ENCODE measurements around the gene RNF7.

The RNF7 gene

DNA sequence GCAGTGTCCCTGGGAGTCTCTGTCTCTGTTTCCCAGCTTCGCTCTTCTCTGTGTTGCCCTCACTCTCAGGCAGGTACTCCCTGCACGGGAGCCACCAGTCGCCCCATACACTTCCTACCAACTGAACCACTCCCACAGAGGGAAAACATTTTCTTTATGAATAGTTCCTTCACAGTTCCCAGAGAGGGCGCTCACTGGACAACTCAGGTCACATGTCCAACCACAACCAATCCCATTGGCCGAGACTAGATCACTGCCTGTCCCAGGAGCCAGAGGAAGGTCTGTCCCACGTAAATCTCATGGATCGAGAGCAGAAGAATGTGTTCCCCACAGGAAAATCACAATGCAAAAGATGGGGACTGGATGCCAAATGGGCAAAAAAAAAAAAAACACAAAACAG lies 51.2 kb downstream of the RNF7 start:
- H3K27ac ChIP-seq (replicated peaks): no peak overlapping the region
- H3K4me3 ChIP-seq (replicated peaks; ENCODE audit: insufficient read depth, low read length): no peak overlapping the region
- no peak for DNase-seq (ENCODE audit: low read depth in 1 of 2, low spot score in 1 of 2)
- TF ChIP-seq GABPA (IDR thresholded peaks at IDR 0.05; ENCODE audit: low read depth) (no peak), SPI1 (IDR thresholded peaks at IDR 0.05; ENCODE audit: borderline replicate concordance, low read depth) (no peak), POLR2AphosphoS5 (IDR thresholded peaks at IDR 0.05; ENCODE audit: low read depth) (no peak)
- TF ChIP-seq, protein P1, sequence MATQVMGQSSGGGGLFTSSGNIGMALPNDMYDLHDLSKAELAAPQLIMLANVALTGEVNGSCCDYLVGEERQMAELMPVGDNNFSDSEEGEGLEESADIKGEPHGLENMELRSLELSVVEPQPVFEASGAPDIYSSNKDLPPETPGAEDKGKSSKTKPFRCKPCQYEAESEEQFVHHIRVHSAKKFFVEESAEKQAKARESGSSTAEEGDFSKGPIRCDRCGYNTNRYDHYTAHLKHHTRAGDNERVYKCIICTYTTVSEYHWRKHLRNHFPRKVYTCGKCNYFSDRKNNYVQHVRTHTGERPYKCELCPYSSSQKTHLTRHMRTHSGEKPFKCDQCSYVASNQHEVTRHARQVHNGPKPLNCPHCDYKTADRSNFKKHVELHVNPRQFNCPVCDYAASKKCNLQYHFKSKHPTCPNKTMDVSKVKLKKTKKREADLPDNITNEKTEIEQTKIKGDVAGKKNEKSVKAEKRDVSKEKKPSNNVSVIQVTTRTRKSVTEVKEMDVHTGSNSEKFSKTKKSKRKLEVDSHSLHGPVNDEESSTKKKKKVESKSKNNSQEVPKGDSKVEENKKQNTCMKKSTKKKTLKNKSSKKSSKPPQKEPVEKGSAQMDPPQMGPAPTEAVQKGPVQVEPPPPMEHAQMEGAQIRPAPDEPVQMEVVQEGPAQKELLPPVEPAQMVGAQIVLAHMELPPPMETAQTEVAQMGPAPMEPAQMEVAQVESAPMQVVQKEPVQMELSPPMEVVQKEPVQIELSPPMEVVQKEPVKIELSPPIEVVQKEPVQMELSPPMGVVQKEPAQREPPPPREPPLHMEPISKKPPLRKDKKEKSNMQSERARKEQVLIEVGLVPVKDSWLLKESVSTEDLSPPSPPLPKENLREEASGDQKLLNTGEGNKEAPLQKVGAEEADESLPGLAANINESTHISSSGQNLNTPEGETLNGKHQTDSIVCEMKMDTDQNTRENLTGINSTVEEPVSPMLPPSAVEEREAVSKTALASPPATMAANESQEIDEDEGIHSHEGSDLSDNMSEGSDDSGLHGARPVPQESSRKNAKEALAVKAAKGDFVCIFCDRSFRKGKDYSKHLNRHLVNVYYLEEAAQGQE (IDR thresholded peaks at IDR 0.05; ENCODE audit: insufficient replicate concordance, low read depth): no peak
- TF ChIP-seq, protein P2, sequence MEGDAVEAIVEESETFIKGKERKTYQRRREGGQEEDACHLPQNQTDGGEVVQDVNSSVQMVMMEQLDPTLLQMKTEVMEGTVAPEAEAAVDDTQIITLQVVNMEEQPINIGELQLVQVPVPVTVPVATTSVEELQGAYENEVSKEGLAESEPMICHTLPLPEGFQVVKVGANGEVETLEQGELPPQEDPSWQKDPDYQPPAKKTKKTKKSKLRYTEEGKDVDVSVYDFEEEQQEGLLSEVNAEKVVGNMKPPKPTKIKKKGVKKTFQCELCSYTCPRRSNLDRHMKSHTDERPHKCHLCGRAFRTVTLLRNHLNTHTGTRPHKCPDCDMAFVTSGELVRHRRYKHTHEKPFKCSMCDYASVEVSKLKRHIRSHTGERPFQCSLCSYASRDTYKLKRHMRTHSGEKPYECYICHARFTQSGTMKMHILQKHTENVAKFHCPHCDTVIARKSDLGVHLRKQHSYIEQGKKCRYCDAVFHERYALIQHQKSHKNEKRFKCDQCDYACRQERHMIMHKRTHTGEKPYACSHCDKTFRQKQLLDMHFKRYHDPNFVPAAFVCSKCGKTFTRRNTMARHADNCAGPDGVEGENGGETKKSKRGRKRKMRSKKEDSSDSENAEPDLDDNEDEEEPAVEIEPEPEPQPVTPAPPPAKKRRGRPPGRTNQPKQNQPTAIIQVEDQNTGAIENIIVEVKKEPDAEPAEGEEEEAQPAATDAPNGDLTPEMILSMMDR (IDR thresholded peaks at IDR 0.05; ENCODE audit: insufficient read depth, low read length): no peak
- H3K27me3 ChIP-seq (ENCODE audit: insufficient read depth, poor library complexity, severe bottlenecking): no peaks in the 10 kb centered on the region

DNA sequence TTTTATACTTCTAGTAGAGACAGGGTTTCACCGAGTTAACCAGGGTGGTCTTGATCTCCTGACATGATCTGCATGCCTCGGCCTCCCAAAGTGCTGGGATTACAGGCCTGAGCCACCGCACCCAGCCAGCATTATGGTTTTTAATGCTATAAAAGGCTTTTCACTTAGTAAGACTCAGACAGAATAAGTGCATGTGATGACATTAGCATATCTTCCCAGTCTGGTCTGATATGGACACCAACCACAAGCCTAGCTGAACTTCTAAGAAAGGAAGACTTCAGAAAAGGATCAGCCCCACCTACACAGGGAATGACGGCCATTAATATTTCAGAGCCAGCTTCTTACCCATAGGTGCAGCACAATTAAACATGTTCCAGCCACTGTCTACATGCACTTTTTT lies 52.1 kb downstream of the RNF7 start:
- no peak for TF ChIP-seq GABPA (IDR thresholded peaks at IDR 0.05; ENCODE audit: low read depth)
- no peak for TF ChIP-seq SPI1 (IDR thresholded peaks at IDR 0.05; ENCODE audit: borderline replicate concordance, low read depth)
- TF ChIP-seq, protein P2 (IDR thresholded peaks at IDR 0.05; ENCODE audit: insufficient read depth, low read length): no peak
- TF ChIP-seq, protein P1 (IDR thresholded peaks at IDR 0.05; ENCODE audit: insufficient replicate concordance, low read depth): no peak
- no peak for TF ChIP-seq POLR2AphosphoS5 (IDR thresholded peaks at IDR 0.05; ENCODE audit: low read depth)
- no peak overlapping the region for H3K27ac ChIP-seq (replicated peaks)
- H3K27me3 ChIP-seq (ENCODE audit: insufficient read depth, poor library complexity, severe bottlenecking): no peaks in the 10 kb centered on the region
- no peak for DNase-seq (ENCODE audit: low read depth in 1 of 2, low spot score in 1 of 2)
- no peak overlapping the region for H3K4me3 ChIP-seq (replicated peaks; ENCODE audit: insufficient read depth, low read length)

DNA sequence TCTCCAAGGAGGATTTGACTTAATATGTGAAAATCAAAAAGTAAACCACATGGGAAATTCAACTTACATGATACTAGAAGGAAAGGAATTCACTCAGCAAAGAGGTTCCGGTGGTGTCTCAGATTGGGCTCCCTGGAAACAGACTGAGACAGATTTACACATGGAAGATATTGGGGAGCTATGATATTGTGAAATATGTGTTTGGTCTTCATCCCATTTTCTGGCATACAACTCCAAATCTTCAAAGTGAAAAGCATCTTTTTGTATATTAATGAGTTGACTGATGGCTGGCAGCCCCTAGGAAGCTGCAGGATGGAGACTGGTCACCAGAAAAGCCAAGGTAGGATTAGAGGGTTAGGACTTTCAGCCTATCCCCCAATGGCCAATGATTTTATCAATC lies 54.4 kb downstream of the RNF7 start:
- DNase-seq (ENCODE audit: low read depth in 1 of 2, low spot score in 1 of 2): no peak
- TF ChIP-seq, protein P2 (IDR thresholded peaks at IDR 0.05; ENCODE audit: insufficient read depth, low read length): no peak
- TF ChIP-seq, protein P1 (IDR thresholded peaks at IDR 0.05; ENCODE audit: insufficient replicate concordance, low read depth): no peak
- TF ChIP-seq GABPA (IDR thresholded peaks at IDR 0.05; ENCODE audit: low read depth) (no peak), SPI1 (IDR thresholded peaks at IDR 0.05; ENCODE audit: borderline replicate concordance, low read depth) (no peak), POLR2AphosphoS5 (IDR thresholded peaks at IDR 0.05; ENCODE audit: low read depth) (no peak)
- Histone ChIP-seq H3K27ac (replicated peaks) (no peak overlapping the region), H3K27me3 (ENCODE audit: insufficient read depth, poor library complexity, severe bottlenecking) (no peaks in the 10 kb centered on the region), H3K4me3 (replicated peaks; ENCODE audit: insufficient read depth, low read length) (no peak overlapping the region)

Data from HL-60 (cell line).